ENCODE data around the gene PHYKPL.

DNA sequence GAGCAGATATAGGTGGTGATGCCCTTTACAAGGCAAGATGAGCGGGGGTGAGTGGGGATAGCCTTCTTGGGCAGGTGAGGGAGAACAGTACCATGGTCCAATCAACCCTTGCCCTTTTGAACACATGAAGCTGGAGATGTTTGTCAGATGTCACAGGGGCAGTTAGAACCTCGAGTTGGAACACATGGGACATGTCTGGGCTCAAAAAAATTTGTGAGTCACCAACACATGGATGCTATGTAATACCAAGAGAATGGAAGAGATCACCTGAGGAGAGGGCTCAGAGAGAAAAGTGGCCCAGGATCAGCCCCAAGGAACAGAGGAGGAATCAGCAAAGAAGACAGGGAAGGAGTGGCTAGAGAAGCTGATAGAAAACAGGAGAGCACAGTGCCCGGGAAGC is 4.7 kb downstream of the PHYKPL start:
- TF ChIP-seq, protein P1, sequence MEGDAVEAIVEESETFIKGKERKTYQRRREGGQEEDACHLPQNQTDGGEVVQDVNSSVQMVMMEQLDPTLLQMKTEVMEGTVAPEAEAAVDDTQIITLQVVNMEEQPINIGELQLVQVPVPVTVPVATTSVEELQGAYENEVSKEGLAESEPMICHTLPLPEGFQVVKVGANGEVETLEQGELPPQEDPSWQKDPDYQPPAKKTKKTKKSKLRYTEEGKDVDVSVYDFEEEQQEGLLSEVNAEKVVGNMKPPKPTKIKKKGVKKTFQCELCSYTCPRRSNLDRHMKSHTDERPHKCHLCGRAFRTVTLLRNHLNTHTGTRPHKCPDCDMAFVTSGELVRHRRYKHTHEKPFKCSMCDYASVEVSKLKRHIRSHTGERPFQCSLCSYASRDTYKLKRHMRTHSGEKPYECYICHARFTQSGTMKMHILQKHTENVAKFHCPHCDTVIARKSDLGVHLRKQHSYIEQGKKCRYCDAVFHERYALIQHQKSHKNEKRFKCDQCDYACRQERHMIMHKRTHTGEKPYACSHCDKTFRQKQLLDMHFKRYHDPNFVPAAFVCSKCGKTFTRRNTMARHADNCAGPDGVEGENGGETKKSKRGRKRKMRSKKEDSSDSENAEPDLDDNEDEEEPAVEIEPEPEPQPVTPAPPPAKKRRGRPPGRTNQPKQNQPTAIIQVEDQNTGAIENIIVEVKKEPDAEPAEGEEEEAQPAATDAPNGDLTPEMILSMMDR (IDR thresholded peaks at IDR 0.05), result no peak
- TF ChIP-seq POLR2A (IDR thresholded peaks at IDR 0.05), result no peak

Data from adrenal gland (tissue), 5 donors.